CD4-positive, alpha-beta T cell (primary cell): ENCODE measurements around the gene SLC1A2. TPM values are rescaled to one million over a fixed set of nuclear protein-coding genes. Genes with fewer than 3 reads are reported as not detected.

Experiments
- ATAC-seq: fragments of 200-7000 bp; cut with Tn5 transposase; one replicate; pipeline ENCODE4 v1.10.0; 2022; ENCODE audit warnings: mild to moderate bottlenecking; ENCODE audit not compliant: poor library complexity
- CTCF ChIA-PET: fragments of 350-600 bp; sonication (Branson Sonifier 250); formaldehyde crosslinking; loops from one replicate; lab custom pipeline; 2021; ENCODE audit warnings: antibody characterized with exemption, inconsistent platforms; lab: Charles Lee
- POLR2A ChIA-PET: fragments of 350-600 bp; sonication (Branson Sonifier 250); formaldehyde crosslinking; loops from one replicate; lab custom pipeline; 2021; ENCODE audit warnings: antibody characterized with exemption, inconsistent platforms; lab: Charles Lee
- DNase-seq, 14 experiments: peaks; one replicate each; pipeline ENCODE4 v3.0.0-alpha.2; 2013 to 2020; ENCODE audit warnings: mixed read lengths in 2 of 14
- H3K27ac ChIP-seq, 2 donors: one replicate each; pipeline versions ENCODE4 v1.5.1 to v1.7.0; 2013; ENCODE audit warnings: low read length in 2 of 2, low read depth in 1 of 2, mild to moderate bottlenecking in 1 of 2
- H3K27me3 ChIP-seq, 2 experiments: 1 replicate in 1 of 2; 2 replicates in 1 of 2; pipeline versions ENCODE4 v1.6.1 to v1.7.0; 2013; ENCODE audit warnings: low read length in 2 of 2, control low read depth in 1 of 2, mild to moderate bottlenecking in 1 of 2, moderate library complexity in 1 of 2; ENCODE audit not compliant: insufficient read depth in 2 of 2, control insufficient read depth in 1 of 2
- H3K36me3 ChIP-seq: one replicate; pipeline ENCODE4 v1.6.1; 2013; ENCODE audit warnings: low read length, control low read depth; ENCODE audit not compliant: insufficient read depth
- H3K4me1 ChIP-seq: one replicate; pipeline ENCODE4 v1.6.1; 2013; ENCODE audit warnings: low read length, control low read depth; ENCODE audit not compliant: insufficient read depth
- H3K4me3 ChIP-seq: one replicate; pipeline ENCODE4 v1.5.1; 2013; ENCODE audit warnings: mild to moderate bottlenecking, low read length, moderate library complexity
- H3K9me3 ChIP-seq, 2 experiments: 1 replicate in 1 of 2; 2 replicates in 1 of 2; pipeline versions ENCODE4 v1.6.1 to v1.7.0; 2013; ENCODE audit warnings: low read length in 2 of 2, mild to moderate bottlenecking in 2 of 2, control low read depth in 1 of 2, moderate library complexity in 1 of 2; ENCODE audit not compliant: control insufficient read depth in 1 of 2, insufficient read depth in 1 of 2
- H3K27ac Mint-ChIP-seq: one replicate; pipeline ENCODE4 v1.8.0; 2020; ENCODE audit warnings: mixed read lengths
- H3K27me3 Mint-ChIP-seq: one replicate; pipeline ENCODE4 v1.8.0; 2021; ENCODE audit warnings: mixed read lengths
- H3K36me3 Mint-ChIP-seq: one replicate; pipeline ENCODE4 v1.8.0; 2021; ENCODE audit warnings: low read depth, mixed read lengths
- H3K4me1 Mint-ChIP-seq: one replicate; pipeline ENCODE4 v1.8.0; 2021; ENCODE audit warnings: low read depth, mixed read lengths
- H3K4me3 Mint-ChIP-seq: one replicate; pipeline ENCODE4 v1.8.0; 2020; ENCODE audit warnings: mild to moderate bottlenecking, mixed read lengths
- H3K9me3 Mint-ChIP-seq: one replicate; pipeline ENCODE4 v1.8.0; 2020; ENCODE audit warnings: mixed read lengths
- intact Hi-C, 2 experiments: fragments of 100-400 bp; cut with DNase I in 1 of 2; cut with micrococcal nuclease in 1 of 2; formaldehyde crosslinking; loops; one replicate each; pipeline versions ENCODE4 v1.15.1 to v1.9.0; 2023 to 2025; cut with DNase I, micrococcal nuclease
- total RNA-seq, 174 experiments: library from RNA in 2 of 174; stranded (reverse) in 2 of 174; gene quantifications; one replicate each; pipeline ENCODE4 v1.2.3 and lab custom pipeline; 2021 to 2026
- TF ChIP-seq, protein P1 (sequence below): fragments of 200-600 bp; IDR thresholded peaks from one replicate; pipeline ENCODE4 v1.8.0; 2022; ENCODE audit warnings: antibody characterized with exemption, mild to moderate bottlenecking

Gene SLC1A2
- total RNA-seq, 2 experiments from 2014 or later, result not detected

DNA sequence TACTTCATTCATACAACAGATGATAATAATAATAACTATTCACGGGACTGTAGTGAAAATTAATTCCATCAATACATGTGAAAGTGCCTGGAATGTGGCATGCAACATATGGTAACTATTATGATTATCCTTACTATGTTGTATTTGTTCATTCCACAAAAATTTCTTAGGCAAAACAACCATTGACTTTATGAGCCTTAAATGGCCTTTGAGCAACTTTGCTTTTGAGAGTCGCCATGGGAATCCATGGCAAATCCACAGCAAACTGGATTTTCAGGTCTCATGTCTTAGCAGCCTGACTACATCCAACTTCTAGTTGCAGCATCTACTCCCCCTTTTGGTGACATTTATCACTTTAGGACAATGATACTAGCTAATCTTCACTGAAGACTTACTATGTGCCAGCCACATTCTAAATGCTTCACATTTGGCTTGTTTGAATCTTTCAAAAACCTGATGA lies 56.8 kb downstream of the SLC1A2 start:
- Mint-ChIP-seq H3K4me3 (no peak overlapping the region), H3K27ac (no peak overlapping the region), H3K36me3 (no peaks in the 10 kb centered on the region), H3K4me1 (no peaks in the 10 kb centered on the region), H3K27me3 (no peaks in the 10 kb centered on the region), H3K9me3 (no peaks in the 10 kb centered on the region)
- Histone ChIP-seq H3K36me3 (no peaks in the 10 kb centered on the region), H3K4me3 (no peak overlapping the region), H3K9me3 (peaks cover 0 to 4% of the 10 kb centered on the region in 2 experiments), H3K27ac (no peak overlapping the region), H3K27me3 (no peaks in the 10 kb centered on the region), H3K4me1 (peaks cover 7% of the 10 kb centered on the region)
- intact Hi-C loops, result no loop called here
- DNase-seq (peak in 2 of 14 experiments; percentile 9 to 20), ATAC-seq (no peak)
- TF ChIP-seq, protein P1, sequence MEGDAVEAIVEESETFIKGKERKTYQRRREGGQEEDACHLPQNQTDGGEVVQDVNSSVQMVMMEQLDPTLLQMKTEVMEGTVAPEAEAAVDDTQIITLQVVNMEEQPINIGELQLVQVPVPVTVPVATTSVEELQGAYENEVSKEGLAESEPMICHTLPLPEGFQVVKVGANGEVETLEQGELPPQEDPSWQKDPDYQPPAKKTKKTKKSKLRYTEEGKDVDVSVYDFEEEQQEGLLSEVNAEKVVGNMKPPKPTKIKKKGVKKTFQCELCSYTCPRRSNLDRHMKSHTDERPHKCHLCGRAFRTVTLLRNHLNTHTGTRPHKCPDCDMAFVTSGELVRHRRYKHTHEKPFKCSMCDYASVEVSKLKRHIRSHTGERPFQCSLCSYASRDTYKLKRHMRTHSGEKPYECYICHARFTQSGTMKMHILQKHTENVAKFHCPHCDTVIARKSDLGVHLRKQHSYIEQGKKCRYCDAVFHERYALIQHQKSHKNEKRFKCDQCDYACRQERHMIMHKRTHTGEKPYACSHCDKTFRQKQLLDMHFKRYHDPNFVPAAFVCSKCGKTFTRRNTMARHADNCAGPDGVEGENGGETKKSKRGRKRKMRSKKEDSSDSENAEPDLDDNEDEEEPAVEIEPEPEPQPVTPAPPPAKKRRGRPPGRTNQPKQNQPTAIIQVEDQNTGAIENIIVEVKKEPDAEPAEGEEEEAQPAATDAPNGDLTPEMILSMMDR, result no peak
- CTCF ChIA-PET, result interaction anchor here (0.7 to 1.1 kb wide), 3 partner anchors 15 to 436 kb away, joined by 3 to 4 read pairs (median 3); no protein-coding TSS in a partner anchor
- POLR2A ChIA-PET, result interaction anchor here (0.7 kb wide), 1 partner anchor 9 kb away, joined by 3 read pairs; no protein-coding TSS in a partner anchor

DNA sequence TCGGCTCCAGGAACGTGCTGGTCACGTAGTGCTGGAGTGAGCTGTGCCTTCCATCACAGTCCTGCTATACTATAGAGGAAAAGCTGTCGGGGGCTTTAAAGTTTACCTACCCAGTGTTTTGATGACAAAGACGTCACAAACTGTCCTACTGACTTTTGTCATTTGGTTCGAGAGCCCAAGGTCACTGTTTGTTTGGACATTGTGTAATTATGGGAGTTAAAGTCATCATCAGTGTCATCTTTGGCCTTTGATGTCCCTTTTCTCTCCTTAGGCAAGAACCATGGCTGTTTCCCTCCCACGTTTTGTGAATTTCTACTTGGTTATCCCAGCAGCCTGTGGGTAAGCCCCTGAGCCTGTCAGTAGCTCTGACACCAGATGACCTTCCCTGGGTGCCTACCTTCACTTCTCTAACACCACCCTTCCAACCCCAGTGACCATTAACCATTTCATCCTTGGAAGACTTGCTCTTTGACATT lies 59.3 kb downstream of the SLC1A2 start:
- CTCF ChIA-PET, result no interaction called here
- no peak overlapping the region for H3K27ac Mint-ChIP-seq

DNA sequence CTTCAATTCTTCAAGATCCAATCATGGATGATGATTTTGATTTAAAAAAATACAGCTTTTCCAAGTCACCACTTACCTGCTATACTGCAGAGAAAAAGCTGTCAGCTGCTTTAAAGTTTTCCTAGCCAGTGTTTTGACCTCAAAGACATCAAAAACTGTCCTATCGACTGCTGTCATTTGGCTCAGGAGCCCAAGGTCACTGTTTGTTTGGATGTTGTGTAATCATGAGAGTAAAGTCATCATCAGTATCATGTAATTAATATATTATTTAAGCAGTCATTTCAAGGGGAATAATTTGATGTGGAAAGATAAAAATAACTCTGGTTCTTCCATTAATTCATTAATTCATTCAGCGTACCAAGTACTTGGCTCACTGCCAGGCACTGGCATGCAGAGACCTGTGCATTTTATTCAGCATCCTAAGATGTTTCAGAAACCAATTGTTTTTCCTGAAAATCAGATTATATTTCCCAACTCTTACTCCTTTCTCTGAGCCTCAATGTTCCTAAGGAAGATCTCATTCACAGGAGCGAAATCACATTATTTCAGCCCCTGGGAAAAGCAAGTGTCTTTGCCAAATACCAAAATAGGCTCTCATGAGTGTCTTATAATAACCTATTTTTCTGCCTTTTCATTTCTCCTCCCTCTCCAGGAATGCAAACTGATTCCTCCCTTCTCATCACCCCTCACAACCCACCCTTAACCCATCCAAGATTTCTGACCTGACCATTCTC lies 59.9 kb downstream of the SLC1A2 start:
- DNase-seq (no peak), ATAC-seq (no peak)
- Mint-ChIP-seq H3K4me1 (no peaks in the 10 kb centered on the region), H3K4me3 (no peak overlapping the region), H3K27ac (no peak overlapping the region), H3K9me3 (no peaks in the 10 kb centered on the region), H3K27me3 (no peaks in the 10 kb centered on the region), H3K36me3 (no peaks in the 10 kb centered on the region)
- Histone ChIP-seq H3K36me3 (no peaks in the 10 kb centered on the region), H3K4me1 (peaks cover 10% of the 10 kb centered on the region), H3K9me3 (no peaks in the 10 kb centered on the region), H3K27ac (no peak overlapping the region), H3K4me3 (no peak overlapping the region), H3K27me3 (no peaks in the 10 kb centered on the region)
- POLR2A ChIA-PET, result interaction anchor here (0.7 to 1.0 kb wide), 2 partner anchors 10 to 1120 kb away, joined by 3 to 4 read pairs; no protein-coding TSS in a partner anchor
- intact Hi-C loops, result no loop called here
- TF ChIP-seq, protein P1, result no peak
- CTCF ChIA-PET, result no interaction called here

More for the DNA sequence above, 59.3 kb downstream of the SLC1A2 start:
- Histone ChIP-seq H3K4me1 (peaks cover 10% of the 10 kb centered on the region), H3K4me3 (no peak overlapping the region), H3K36me3 (no peaks in the 10 kb centered on the region), H3K9me3 (no peaks in the 10 kb centered on the region), H3K27me3 (no peaks in the 10 kb centered on the region), H3K27ac (no peak overlapping the region)
- Mint-ChIP-seq H3K4me3 (no peak overlapping the region), H3K4me1 (no peaks in the 10 kb centered on the region), H3K27me3 (no peaks in the 10 kb centered on the region), H3K36me3 (no peaks in the 10 kb centered on the region), H3K9me3 (no peaks in the 10 kb centered on the region)
- no peak for DNase-seq
- TF ChIP-seq, protein P1, result no peak
- POLR2A ChIA-PET, result no interaction called here
- no peak for ATAC-seq
- intact Hi-C loops, result no loop called here
